Right lobe of liver (tissue), 4 donors: Measurements from ENCODE around the gene DDC.

Source experiments
- CTCF ChIP-seq, 4 donors: fragments of 200-600 bp in 3 of 4; fragments of 450-650 bp in 1 of 4; IDR thresholded peaks; one replicate each; pipeline versions ENCODE4 v1.5.1 to v1.8.0; 2016 to 2022; ENCODE audit warnings: antibody characterized with exemption in 4 of 4, mild to moderate bottlenecking in 2 of 4
- POLR2A ChIP-seq: fragments of 450-650 bp; IDR thresholded peaks from one replicate; pipeline ENCODE4 v1.6.1; 2017; ENCODE audit warnings: antibody characterized with exemption, mild to moderate bottlenecking
- donor health status: DM: no; HTN: no; CAD: no.
- donor health status: DM: no; HTN: no; CAD: no.
- donor health status: DM: no; HTN: yes; CAD: no.

GRCh38 chr7:50508471-50508943 lies 56.7 kb downstream of the DDC start:
- TF ChIP-seq POLR2A (no peak), CTCF (IDR thresholded peaks at IDR 0.05) (no peak)
